K562 (cell line): ENCODE data around the gene LRRC4B. TPM values are rescaled to one million over a fixed set of nuclear protein-coding genes. Genes with fewer than 3 reads are reported as not detected.

ENCODE experiments used
- CUX1 ChIP-seq: fragments of 200-800 bp; sonication (Bioruptor generic); IDR thresholded peaks from 2 replicates; pipeline ENCODE4 v1.6.1; 2016; ENCODE audit warnings: missing genetic modification characterization, missing compliant biosample characterization
- E2F3 ChIP-seq: fragments of 250-450 bp; sonication (Bioruptor Pico); IDR thresholded peaks from 2 replicates; pipeline ENCODE4 v1.4.0; 2020; ENCODE audit warnings: mild to moderate bottlenecking
- EZH2 ChIP-seq: IDR thresholded peaks from 2 replicates; pipeline ENCODE4 v1.6.1; 2012; ENCODE audit warnings: low read depth, mild to moderate bottlenecking, inconsistent platforms, low read length, borderline replicate concordance
- IFI16 ChIP-seq: fragments of 250-450 bp; sonication (Bioruptor Pico); IDR thresholded peaks from 2 replicates; pipeline ENCODE4 v2.1.2; 2022; ENCODE audit warnings: mild to moderate bottlenecking, inconsistent platforms
- JUND ChIP-seq, 2 experiments: IDR thresholded peaks; 2 replicates in 1 of 2; 3 replicates in 1 of 2; pipeline ENCODE4 v1.6.1; 2011; ENCODE audit warnings: borderline replicate concordance in 2 of 2, low read depth in 2 of 2, low read length in 2 of 2, improper control_type of control experiment in 1 of 2, missing biosample characterization in 1 of 2, missing genetic modification characterization in 1 of 2, missing genetic modification reagents in 1 of 2
- NONO ChIP-seq, 2 experiments: fragments of 200-400 bp in 1 of 2; fragments of 450-650 bp in 1 of 2; formaldehyde crosslinking in 1 of 2; IDR thresholded peaks; 2 replicates each; pipeline ENCODE4 v1.6.1; 2017; ENCODE audit warnings: low read depth in 2 of 2, mild to moderate bottlenecking in 2 of 2, moderate library complexity in 2 of 2, low read length in 1 of 2
- RBM34 ChIP-seq: fragments of 200-400 bp; formaldehyde crosslinking; IDR thresholded peaks from 2 replicates; pipeline ENCODE4 v1.6.1; 2018; ENCODE audit warnings: low read length, borderline replicate concordance; ENCODE audit not compliant: insufficient read depth
- RNF2 ChIP-seq: sonication (generic); IDR thresholded peaks from 2 replicates; pipeline ENCODE4 v1.6.1; 2016
- ZFP36 ChIP-seq: fragments of 150-350 bp; IDR thresholded peaks from 2 replicates; pipeline ENCODE4 v1.6.1; 2018; ENCODE audit warnings: low read length, low read depth; ENCODE audit not compliant: partially characterized antibody
- ZNF551 ChIP-seq: fragments of 250-450 bp; sonication (Bioruptor Pico); IDR thresholded peaks from 2 replicates; pipeline ENCODE4 v1.5.0; 2021; ENCODE audit warnings: mild to moderate bottlenecking, moderate library complexity
- polyA plus RNA-seq, 8 experiments: library from polyadenylated mRNA; depleted of rRNA in 4 of 8; stranded (reverse) in 5 of 8; unstranded in 3 of 8; fragments of >200 nt; fragmentation: Nextera tagmentation in 2 of 8; fragmentation: Illumina TruSeq in 1 of 8; extraction: Ambion mirVana in 2 of 8; extraction: Trizol in 1 of 8; gene quantifications; 2 replicates each; pipeline versions ENCODE4 v1.2.1 to v1.2.3, GENCODE V29; 2011 to 2014; ENCODE audit warnings: inconsistent platforms in 1 of 8, missing spikeins in 1 of 8
- total RNA-seq, 7 experiments: library from RNA; depleted of rRNA in 6 of 7; stranded (reverse); fragments of >200 nt in 6 of 7; fragmentation: Illumina TruSeq in 2 of 7; extraction: Trizol in 2 of 7; gene quantifications; 2 replicates each; pipeline versions ENCODE4 v1.2.1 to v1.2.3, GENCODE V29; 2011 to 2021; ENCODE audit warnings: low replicate concordance in 1 of 7
- TF ChIP-seq, protein P1 (sequence below): fragments of 450-650 bp; formaldehyde crosslinking; IDR thresholded peaks from 2 replicates; pipeline ENCODE4 v1.4.0; 2020; ENCODE audit warnings: mild to moderate bottlenecking, moderate library complexity
- TF ChIP-seq, protein P2 (sequence below), 2 experiments: fragments of 200-800 bp in 1 of 2; sonication (Bioruptor generic) in 1 of 2; sonication (generic) in 1 of 2; formaldehyde crosslinking in 1 of 2; IDR thresholded peaks in 1 of 2; conservative IDR thresholded peaks in 1 of 2; 2 replicates each; pipeline versions ENCODE4 v1.5.0 to v1.6.1; 2016 to 2020; ENCODE audit warnings: missing compliant biosample characterization in 1 of 2, missing genetic modification characterization in 1 of 2, missing genetic modification reagents in 1 of 2

Gene LRRC4B
- total and polyA plus RNA-seq, 9 of the 15 experiments (the other 6 are each of a cell fraction or from before 2014, with no cell fraction given) = 0.18 to 9.6 (median 2.9) TPM; not detected in 2

GRCh38 chr19:50511069-50511822 lies 57.0 kb downstream of the LRRC4B start, which contains the start of gene JOSD2 (continued):
- TF ChIP-seq E2F3 (CRISPR knock-in tag) (no peak), EZH2 (no peak), ZFP36 (peak; percentile 73), RBM34 (no peak), ZNF551 (CRISPR knock-in tag) (no peak), CUX1 (CRISPR knock-in tag) (no peak), RNF2 (peak; percentile 76; the same call in 1 of the 2 replicates), IFI16 (CRISPR knock-in tag) (no peak), NONO (IDR thresholded peaks at IDR 0.05; ENCODE audit: low read depth in 2 of 2, low read length in 1 of 2) (peak in 1 of 2 experiments; percentile 70; a peak in 2 of 4 replicates), JUND (IDR thresholded peaks at IDR 0.05; ENCODE audit: borderline replicate concordance, low read depth, low read length) (peak; percentile 88), JUND (tag; IDR thresholded peaks at IDR 0.05; ENCODE audit: borderline replicate concordance, low read depth, low read length) (peak; percentile 88; the same call in 1 of the 3 replicates)
- TF ChIP-seq, protein P1, sequence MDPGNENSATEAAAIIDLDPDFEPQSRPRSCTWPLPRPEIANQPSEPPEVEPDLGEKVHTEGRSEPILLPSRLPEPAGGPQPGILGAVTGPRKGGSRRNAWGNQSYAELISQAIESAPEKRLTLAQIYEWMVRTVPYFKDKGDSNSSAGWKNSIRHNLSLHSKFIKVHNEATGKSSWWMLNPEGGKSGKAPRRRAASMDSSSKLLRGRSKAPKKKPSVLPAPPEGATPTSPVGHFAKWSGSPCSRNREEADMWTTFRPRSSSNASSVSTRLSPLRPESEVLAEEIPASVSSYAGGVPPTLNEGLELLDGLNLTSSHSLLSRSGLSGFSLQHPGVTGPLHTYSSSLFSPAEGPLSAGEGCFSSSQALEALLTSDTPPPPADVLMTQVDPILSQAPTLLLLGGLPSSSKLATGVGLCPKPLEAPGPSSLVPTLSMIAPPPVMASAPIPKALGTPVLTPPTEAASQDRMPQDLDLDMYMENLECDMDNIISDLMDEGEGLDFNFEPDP (CRISPR knock-in tag) = 0 out of 2 replicates have a peak, but pooled peaks have one; percentile 83
- TF ChIP-seq, protein P2, sequence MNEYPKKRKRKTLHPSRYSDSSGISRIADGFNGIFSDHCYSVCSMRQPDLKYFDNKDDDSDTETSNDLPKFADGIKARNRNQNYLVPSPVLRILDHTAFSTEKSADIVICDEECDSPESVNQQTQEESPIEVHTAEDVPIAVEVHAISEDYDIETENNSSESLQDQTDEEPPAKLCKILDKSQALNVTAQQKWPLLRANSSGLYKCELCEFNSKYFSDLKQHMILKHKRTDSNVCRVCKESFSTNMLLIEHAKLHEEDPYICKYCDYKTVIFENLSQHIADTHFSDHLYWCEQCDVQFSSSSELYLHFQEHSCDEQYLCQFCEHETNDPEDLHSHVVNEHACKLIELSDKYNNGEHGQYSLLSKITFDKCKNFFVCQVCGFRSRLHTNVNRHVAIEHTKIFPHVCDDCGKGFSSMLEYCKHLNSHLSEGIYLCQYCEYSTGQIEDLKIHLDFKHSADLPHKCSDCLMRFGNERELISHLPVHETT (CRISPR knock-in tag; conservative IDR thresholded peaks at IDR 0.05 in 1 of 2, IDR thresholded peaks at IDR 0.05 in 1 of 2) = peak in 1 of 2 experiments; percentile 86; a peak in 2 of 4 replicates
